ENCODE measurements around the gene GPR26. TPM values are rescaled to one million over a fixed set of nuclear protein-coding genes. Genes with fewer than 3 reads are reported as not detected.

Gene GPR26
- total RNA-seq, 2 experiments from 2014 or later, result not detected

- no peak overlapping the region for H3K4me3 ChIP-seq (ENCODE audit: low read length)
- H3K36me3 ChIP-seq (ENCODE audit: insufficient read depth, low read length), result no peaks in the 10 kb centered on the region
- no peaks in the 10 kb centered on the region for H3K4me1 Mint-ChIP-seq (ENCODE audit: low read depth)
- no peak overlapping the region for H3K27ac Mint-ChIP-seq
- no peaks in the 10 kb centered on the region for H3K27me3 ChIP-seq (ENCODE audit: control insufficient read depth in 1 of 2, insufficient read depth in 2 of 2, low read length in 2 of 2)
- no peak overlapping the region for H3K4me3 Mint-ChIP-seq
- no peaks in the 10 kb centered on the region for H3K9me3 Mint-ChIP-seq
- ChIA-PET POLR2A (no interaction called here), CTCF (no interaction called here)
- H3K27me3 Mint-ChIP-seq, result peaks cover 9% of the 10 kb centered on the region
- no peak overlapping the region for H3K27ac ChIP-seq (ENCODE audit: low read depth in 1 of 2, low read length in 2 of 2)
- no peaks in the 10 kb centered on the region for H3K4me1 ChIP-seq (ENCODE audit: insufficient read depth, low read length)
- no peaks in the 10 kb centered on the region for H3K9me3 ChIP-seq (ENCODE audit: control insufficient read depth in 1 of 2, insufficient read depth in 1 of 2, low read length in 2 of 2)
- intact Hi-C loops (cut with DNase I, micrococcal nuclease), result no loop called here
- TF ChIP-seq CTCF (IDR thresholded peaks at IDR 0.05), result no peak
- no peak for DNase-seq
- ATAC-seq (ENCODE audit: poor library complexity), result no peak
- no peaks in the 10 kb centered on the region for H3K36me3 Mint-ChIP-seq (ENCODE audit: low read depth)
Measured at GRCh38 chr10:123678376-123678775, 12.2 kb downstream of the GPR26 start.

GRCh38 chr10:123681285-123681684 lies 15.1 kb downstream of the GPR26 start:
- no peaks in the 10 kb centered on the region for H3K9me3 Mint-ChIP-seq
- H3K4me1 Mint-ChIP-seq (ENCODE audit: low read depth), result no peaks in the 10 kb centered on the region
- POLR2A ChIA-PET, result no interaction called here
- ATAC-seq (ENCODE audit: poor library complexity) (no peak), DNase-seq (no peak)
- no peak overlapping the region for H3K27ac Mint-ChIP-seq
- H3K9me3 ChIP-seq (ENCODE audit: control insufficient read depth in 1 of 2, insufficient read depth in 1 of 2, low read length in 2 of 2), result peaks cover 0 to 5% of the 10 kb centered on the region in 2 experiments
- CTCF ChIA-PET, result no interaction called here
- intact Hi-C loops (cut with DNase I, micrococcal nuclease), result no loop called here
- no peaks in the 10 kb centered on the region for H3K36me3 ChIP-seq (ENCODE audit: insufficient read depth, low read length)
- no peak for TF ChIP-seq CTCF (IDR thresholded peaks at IDR 0.05)
- no peak overlapping the region for H3K27ac ChIP-seq (ENCODE audit: low read depth in 1 of 2, low read length in 2 of 2)
- no peaks in the 10 kb centered on the region for H3K4me1 ChIP-seq (ENCODE audit: insufficient read depth, low read length)
- H3K27me3 Mint-ChIP-seq, result peaks cover 5% of the 10 kb centered on the region
- H3K4me3 ChIP-seq (ENCODE audit: low read length), result no peak overlapping the region
- no peak overlapping the region for H3K4me3 Mint-ChIP-seq
- no peaks in the 10 kb centered on the region for H3K27me3 ChIP-seq (ENCODE audit: control insufficient read depth in 1 of 2, insufficient read depth in 2 of 2, low read length in 2 of 2)
- H3K36me3 Mint-ChIP-seq (ENCODE audit: low read depth), result no peaks in the 10 kb centered on the region

GRCh38 chr10:123682477-123682876 lies 16.3 kb downstream of the GPR26 start:
- ATAC-seq (ENCODE audit: poor library complexity) (no peak), DNase-seq (no peak)
- intact Hi-C loops (cut with DNase I, micrococcal nuclease), result no loop called here
- H3K4me1 Mint-ChIP-seq (ENCODE audit: low read depth), result no peaks in the 10 kb centered on the region
- Histone ChIP-seq H3K36me3 (ENCODE audit: insufficient read depth, low read length) (no peaks in the 10 kb centered on the region), H3K27ac (ENCODE audit: low read depth in 1 of 2, low read length in 2 of 2) (no peak overlapping the region), H3K4me3 (ENCODE audit: low read length) (no peak overlapping the region), H3K27me3 (ENCODE audit: control insufficient read depth in 1 of 2, insufficient read depth in 2 of 2, low read length in 2 of 2) (no peaks in the 10 kb centered on the region), H3K4me1 (ENCODE audit: insufficient read depth, low read length) (no peaks in the 10 kb centered on the region), H3K9me3 (ENCODE audit: control insufficient read depth in 1 of 2, insufficient read depth in 1 of 2, low read length in 2 of 2) (peaks cover 0 to 5% of the 10 kb centered on the region in 2 experiments)
- peaks cover 5% of the 10 kb centered on the region for H3K27me3 Mint-ChIP-seq
- ChIA-PET POLR2A (no interaction called here), CTCF (no interaction called here)
- no peak overlapping the region for H3K27ac Mint-ChIP-seq
- no peak for TF ChIP-seq CTCF (IDR thresholded peaks at IDR 0.05)
- H3K36me3 Mint-ChIP-seq (ENCODE audit: low read depth), result no peaks in the 10 kb centered on the region
- H3K9me3 Mint-ChIP-seq, result no peaks in the 10 kb centered on the region
- H3K4me3 Mint-ChIP-seq, result no peak overlapping the region
